ENCODE data around the gene ADD3. TPM values are rescaled to one million over a fixed set of nuclear protein-coding genes. Genes with fewer than 3 reads are reported as not detected.

Gene ADD3
- total and polyA plus RNA-seq, 2 of the 13 experiments (the other 11 are each of a cell fraction or from before 2014, with no cell fraction given), result 44.7 to 57.5 TPM

- TF ChIP-seq ZBTB4 (CRISPR knock-in tag; IDR thresholded peaks at IDR 0.05; ENCODE audit: borderline replicate concordance), result no peak
These were observed 11.0 kb upstream of the ADD3 start (continued) for GRCh38 chr10:109996766-109997171.

GRCh38 chr10:109997233-109997632 lies 10.6 kb upstream of the ADD3 start:
- ChIA-PET POLR2A (interaction anchor here (2.4 kb wide), 1 partner anchor 10 kb away, joined by 19 read pairs; the partner anchor contains the start of gene ADD3), CTCF (ENCODE audit: low intra/inter-chr PET ratio, low total read pairs) (no interaction called here)
- H3K4me2 ChIP-seq (ENCODE audit: low read depth, low read length), result no peak overlapping the region
- FAIRE-seq (no peak), ATAC-seq (no peak), DNase-seq (ENCODE audit: low spot score) (no peak)
- no peaks in the 10 kb centered on the region for H3K27me3 ChIP-seq (ENCODE audit: control insufficient read depth in 1 of 2, insufficient read depth in 2 of 2, low read length in 2 of 2)
- H3K9ac ChIP-seq (ENCODE audit: insufficient read depth, low read depth, low read length), result no peak overlapping the region
- no peaks in the 10 kb centered on the region for H3K9me3 ChIP-seq (ENCODE audit: low read length)
- 91% methylated on average over 2 of the region's 2 CpGs for WGBS (ENCODE audit: low lambda C conversion rate)
- H3K4me1 ChIP-seq (ENCODE audit: insufficient read depth, low read length), result peaks cover 62% of the 10 kb centered on the region
- no peak overlapping the region for H3K4me3 ChIP-seq (replicated peaks in 1 of 3; ENCODE audit: insufficient read depth in 1 of 3, low read depth in 2 of 3, low read length in 3 of 3)
- no peaks in the 10 kb centered on the region for H3K36me3 ChIP-seq (replicated peaks in 1 of 2; ENCODE audit: control insufficient read depth in 1 of 2, insufficient read depth in 2 of 2, low read length in 2 of 2)
- H3K79me2 ChIP-seq (ENCODE audit: insufficient read depth, low read length), result no peaks in the 10 kb centered on the region
- H4K20me1 ChIP-seq (ENCODE audit: insufficient read depth, low read length), result no peaks in the 10 kb centered on the region
- no peak for TF ChIP-seq HES4 (CRISPR knock-in tag; IDR thresholded peaks at IDR 0.05; ENCODE audit: borderline replicate concordance)
- TF ChIP-seq, protein P1, sequence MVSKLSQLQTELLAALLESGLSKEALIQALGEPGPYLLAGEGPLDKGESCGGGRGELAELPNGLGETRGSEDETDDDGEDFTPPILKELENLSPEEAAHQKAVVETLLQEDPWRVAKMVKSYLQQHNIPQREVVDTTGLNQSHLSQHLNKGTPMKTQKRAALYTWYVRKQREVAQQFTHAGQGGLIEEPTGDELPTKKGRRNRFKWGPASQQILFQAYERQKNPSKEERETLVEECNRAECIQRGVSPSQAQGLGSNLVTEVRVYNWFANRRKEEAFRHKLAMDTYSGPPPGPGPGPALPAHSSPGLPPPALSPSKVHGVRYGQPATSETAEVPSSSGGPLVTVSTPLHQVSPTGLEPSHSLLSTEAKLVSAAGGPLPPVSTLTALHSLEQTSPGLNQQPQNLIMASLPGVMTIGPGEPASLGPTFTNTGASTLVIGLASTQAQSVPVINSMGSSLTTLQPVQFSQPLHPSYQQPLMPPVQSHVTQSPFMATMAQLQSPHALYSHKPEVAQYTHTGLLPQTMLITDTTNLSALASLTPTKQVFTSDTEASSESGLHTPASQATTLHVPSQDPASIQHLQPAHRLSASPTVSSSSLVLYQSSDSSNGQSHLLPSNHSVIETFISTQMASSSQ (IDR thresholded peaks at IDR 0.05; ENCODE audit: low read depth), result no peak
- TF ChIP-seq, protein P1 (CRISPR knock-in tag; IDR thresholded peaks at IDR 0.05; ENCODE audit: borderline replicate concordance), result no peak
- no peak for TF ChIP-seq POLR2AphosphoS2 (IDR thresholded peaks at IDR 0.05; ENCODE audit: low read depth, low read length)
- TF ChIP-seq TGIF2 (CRISPR knock-in tag; IDR thresholded peaks at IDR 0.05), result no peak
- TF ChIP-seq ZNF251 (CRISPR knock-in tag; IDR thresholded peaks at IDR 0.05), result no peak
- TF ChIP-seq ZKSCAN1 (IDR thresholded peaks at IDR 0.05; ENCODE audit: low read length), result no peak
- TF ChIP-seq SP140L (CRISPR knock-in tag; IDR thresholded peaks at IDR 0.05; ENCODE audit: borderline replicate concordance), result no peak
- TF ChIP-seq, protein P2, sequence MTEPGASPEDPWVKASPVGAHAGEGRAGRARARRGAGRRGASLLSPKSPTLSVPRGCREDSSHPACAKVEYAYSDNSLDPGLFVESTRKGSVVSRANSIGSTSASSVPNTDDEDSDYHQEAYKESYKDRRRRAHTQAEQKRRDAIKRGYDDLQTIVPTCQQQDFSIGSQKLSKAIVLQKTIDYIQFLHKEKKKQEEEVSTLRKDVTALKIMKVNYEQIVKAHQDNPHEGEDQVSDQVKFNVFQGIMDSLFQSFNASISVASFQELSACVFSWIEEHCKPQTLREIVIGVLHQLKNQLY (CRISPR knock-in tag; IDR thresholded peaks at IDR 0.05), result no peak
- no peak for TF ChIP-seq ZNF703 (CRISPR knock-in tag; IDR thresholded peaks at IDR 0.05; ENCODE audit: borderline replicate concordance)
- no peak for TF ChIP-seq ZC3H4 (CRISPR knock-in tag; IDR thresholded peaks at IDR 0.05; ENCODE audit: borderline replicate concordance)
- no TSS peak for BruUV-seq (replicated peaks)
- H3K27ac ChIP-seq (ENCODE audit: extremely low read length, insufficient read depth, low read length), result no peak overlapping the region
- intact Hi-C loops (cut with micrococcal nuclease; ENCODE audit: unreplicated experiment) (no loop called here), in situ Hi-C loops (cut with HindIII; ENCODE audit: extremely low pct_ligation_motif_present, low pct_unique_long_range_greater_than_20kb) (no loop called here)
- no peak overlapping the region for H2AFZ ChIP-seq (ENCODE audit: low read length)

All from HepG2 (cell line).